GM12891 (cell line): ENCODE data around the gene GLIS1.

Experiments used
- POLR2A ChIP-seq: IDR thresholded peaks from 2 replicates; pipeline ENCODE4 v1.6.1; 2011; ENCODE audit warnings: low read depth, low read length, control low read depth
- POLR2AphosphoS5 ChIP-seq: IDR thresholded peaks from 2 replicates; pipeline ENCODE4 v1.6.1; 2011; ENCODE audit warnings: low read depth, low read length, control low read depth
- POU2F2 ChIP-seq: IDR thresholded peaks from 2 replicates; pipeline ENCODE4 v1.6.1; 2011; ENCODE audit warnings: low read depth, mild to moderate bottlenecking, control low read depth, low read length, moderate library complexity
- SPI1 ChIP-seq: IDR thresholded peaks from 2 replicates; pipeline ENCODE4 v1.6.1; 2011; ENCODE audit warnings: low read depth, low read length, control low read depth
- TAF1 ChIP-seq: IDR thresholded peaks from 2 replicates; pipeline ENCODE4 v1.6.1; 2011; ENCODE audit warnings: low read depth, low read length, control low read depth

GRCh38 chr1:53545663-53546408 lies 193.1 kb downstream of the GLIS1 start:
- TF ChIP-seq POLR2A = no peak
- TF ChIP-seq POU2F2 = no peak
- TF ChIP-seq POLR2AphosphoS5 = no peak
- TF ChIP-seq TAF1 = no peak
- no peak for TF ChIP-seq SPI1
